ENCODE results near the gene TBL1Y.
A peak's percentile ranks its signal among the peaks of the same experiment; 100 is the strongest.

TBL1Y gene

DNA sequence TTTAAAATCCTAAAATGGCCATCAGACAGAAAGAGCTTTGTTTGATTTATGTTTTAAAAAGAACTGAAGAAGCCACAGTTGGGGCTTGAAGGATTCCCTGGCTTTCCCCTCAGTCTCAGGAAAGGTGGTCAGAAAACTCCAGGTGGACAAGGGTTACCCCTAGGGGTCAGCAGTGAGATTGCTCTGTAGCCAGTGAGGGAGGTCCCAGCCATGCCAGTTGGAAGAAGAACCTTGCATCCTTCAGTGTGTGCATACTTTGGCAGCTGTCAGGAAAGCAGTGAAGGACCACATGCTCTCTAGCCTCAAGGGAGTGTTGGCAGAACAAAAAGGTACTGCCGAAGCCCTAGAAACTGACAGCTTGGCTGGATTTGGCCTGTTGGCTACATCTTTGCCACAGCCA, 182.3 kb downstream of the TBL1Y start:
- DNase-seq: no peak

DNA sequence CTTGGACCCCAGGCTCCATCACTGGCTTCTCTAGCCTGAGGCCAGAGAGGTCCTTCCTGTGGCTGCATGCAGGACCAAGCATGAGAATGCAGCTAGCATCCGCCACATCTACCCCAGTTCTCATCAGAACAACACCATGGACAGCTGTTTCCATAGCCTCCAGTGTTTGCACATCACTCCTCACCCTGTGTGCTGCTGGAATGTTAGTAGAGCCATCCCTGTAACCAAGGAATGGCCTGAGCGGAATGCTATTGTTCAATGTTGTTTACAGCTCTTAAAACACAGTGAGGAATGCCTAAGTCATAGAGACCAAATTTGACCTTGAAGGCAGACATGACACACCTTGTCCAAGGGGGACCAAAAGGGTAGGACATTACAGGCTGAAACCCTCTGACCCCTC, 183.9 kb downstream of the TBL1Y start:
- no peak for DNase-seq

DNA sequence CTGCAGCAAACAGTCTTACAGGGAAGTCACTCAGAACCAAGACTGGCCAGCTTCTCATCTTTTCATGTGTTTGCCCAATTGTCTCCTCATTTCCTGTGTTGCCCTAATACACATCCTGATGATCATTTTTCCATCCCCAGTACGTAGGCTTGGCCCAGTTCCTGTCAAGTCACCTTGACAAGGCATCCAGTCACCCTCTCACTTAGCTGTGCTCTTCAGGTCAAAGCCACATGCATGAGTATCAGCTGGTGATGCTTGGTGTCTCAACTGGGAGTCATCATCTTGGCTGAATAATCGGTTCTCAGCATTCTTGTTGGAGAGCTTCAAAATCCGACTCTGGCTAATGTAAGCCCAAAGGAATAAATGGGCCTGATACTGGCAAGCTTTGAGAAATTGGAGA, 186.5 kb downstream of the TBL1Y start:
- DNase-seq: no peak

DNA sequence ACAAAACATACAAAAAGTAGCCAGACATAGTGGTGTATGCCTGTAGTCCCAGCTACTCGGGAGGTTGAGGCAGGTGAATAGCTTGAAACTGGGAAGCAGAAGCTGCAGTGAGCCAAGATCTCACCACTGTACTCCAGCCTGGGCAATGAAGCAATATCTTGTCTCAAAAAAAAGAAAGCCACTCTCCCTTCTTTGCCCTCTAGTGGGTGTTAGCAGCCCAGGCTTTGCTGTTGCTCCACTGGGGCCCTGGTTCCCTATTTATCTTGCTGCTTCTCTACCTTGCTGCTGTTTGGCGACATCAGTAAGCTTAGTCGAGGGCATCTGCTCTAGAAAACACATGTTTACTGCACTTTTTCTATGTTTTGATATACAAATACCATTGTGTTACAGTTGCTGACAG, 189.2 kb downstream of the TBL1Y start:
- DNase-seq: peak in 1 of 2 donors; percentile 19

DNA sequence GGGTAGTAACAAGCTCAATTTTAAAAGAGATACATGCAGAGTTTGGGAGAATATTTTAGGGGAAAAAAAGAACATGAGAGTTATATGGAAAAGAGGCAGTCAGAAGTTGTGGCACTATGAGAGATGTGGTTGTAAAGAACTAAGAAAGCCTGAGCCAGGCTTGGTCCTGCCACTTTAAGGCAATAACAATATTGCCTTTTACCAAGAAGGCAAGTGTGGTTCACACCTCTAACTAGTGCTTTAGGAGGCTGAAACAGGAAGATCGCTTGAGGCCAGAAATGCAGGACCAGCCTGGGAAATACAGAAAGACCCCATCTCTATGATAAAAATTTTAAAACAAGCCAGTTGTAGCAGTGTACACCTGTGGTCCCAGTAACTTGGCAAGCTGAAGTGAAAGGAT, 192.2 kb downstream of the TBL1Y start:
- no peak for DNase-seq

DNA sequence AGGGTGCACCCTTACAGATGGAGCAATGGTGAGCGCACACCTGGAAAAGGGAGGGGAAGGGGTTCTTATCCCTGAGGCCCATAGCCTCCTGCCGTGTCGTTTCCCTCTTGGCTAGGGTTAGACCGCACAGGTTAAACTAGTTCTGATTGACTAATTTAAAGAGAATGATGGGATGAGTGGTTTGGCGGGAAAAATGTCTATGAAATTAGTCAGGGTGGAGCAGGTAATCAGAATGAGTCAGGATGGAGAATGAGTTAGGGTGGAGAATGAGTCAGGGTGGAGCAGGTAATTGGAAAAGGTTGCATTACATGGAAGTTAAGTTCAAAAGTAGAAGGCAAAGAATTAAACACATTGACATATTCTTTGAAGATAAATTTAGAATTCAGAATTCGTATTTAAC, 196.7 kb downstream of the TBL1Y start:
- DNase-seq: no peak

DNA sequence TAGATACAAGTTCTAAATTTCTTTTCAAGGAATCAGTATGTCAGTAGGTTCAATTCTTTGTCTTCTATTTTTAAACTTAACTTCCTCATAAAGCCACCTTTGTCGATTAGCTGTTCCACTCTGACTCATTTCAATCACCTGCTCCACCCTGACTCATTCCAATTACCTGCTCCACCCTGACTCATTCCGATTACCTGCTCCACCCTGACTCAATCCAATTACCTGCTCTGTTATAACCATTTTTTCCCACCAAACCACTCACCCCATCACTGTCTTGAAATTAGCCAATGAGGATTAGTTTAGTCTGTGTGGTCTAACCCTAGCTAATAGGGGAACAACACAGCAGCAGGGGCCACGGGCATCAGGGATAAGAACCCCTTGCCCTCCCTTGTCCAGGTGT, 199.6 kb downstream of the TBL1Y start:
- DNase-seq: no peak

DNA sequence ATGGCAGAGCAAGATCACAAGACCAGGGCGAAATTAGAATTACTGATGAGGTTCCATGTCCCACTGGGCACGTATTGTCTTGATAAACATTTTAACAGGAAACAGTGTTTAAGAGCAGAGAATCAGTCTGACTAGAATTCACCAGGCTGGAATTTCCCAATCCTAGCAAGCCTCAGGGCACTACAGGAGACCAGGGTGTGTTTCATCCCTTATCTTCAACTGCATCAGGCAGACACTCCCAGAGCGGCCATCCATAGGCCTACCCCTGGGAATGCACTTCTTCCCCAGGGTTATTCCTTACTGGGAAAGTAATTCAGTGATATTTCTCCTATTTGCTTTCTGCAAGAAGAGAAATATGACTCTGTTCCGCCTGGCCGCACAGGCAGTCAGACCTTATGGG, 205.4 kb downstream of the TBL1Y start:
- DNase-seq: no peak

DNA sequence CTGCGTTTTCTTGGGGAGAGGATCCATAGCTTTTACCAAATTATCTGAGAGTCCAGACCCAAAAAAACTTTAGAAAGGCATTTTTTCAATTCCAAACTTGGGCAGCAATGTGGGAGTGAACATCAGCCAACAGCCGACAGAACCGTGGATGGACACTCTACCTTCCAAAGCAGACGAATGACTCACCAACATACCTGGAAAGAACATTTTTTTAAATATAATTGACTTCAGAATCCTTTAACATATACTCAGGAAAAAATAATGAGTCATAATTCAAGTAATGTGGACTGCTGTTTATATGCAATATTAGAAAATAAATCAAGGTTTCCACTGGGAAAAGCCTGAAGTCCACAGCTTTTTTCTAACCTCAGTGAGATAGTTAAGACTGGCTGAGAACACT, 211.7 kb downstream of the TBL1Y start:
- DNase-seq: no peak

DNA sequence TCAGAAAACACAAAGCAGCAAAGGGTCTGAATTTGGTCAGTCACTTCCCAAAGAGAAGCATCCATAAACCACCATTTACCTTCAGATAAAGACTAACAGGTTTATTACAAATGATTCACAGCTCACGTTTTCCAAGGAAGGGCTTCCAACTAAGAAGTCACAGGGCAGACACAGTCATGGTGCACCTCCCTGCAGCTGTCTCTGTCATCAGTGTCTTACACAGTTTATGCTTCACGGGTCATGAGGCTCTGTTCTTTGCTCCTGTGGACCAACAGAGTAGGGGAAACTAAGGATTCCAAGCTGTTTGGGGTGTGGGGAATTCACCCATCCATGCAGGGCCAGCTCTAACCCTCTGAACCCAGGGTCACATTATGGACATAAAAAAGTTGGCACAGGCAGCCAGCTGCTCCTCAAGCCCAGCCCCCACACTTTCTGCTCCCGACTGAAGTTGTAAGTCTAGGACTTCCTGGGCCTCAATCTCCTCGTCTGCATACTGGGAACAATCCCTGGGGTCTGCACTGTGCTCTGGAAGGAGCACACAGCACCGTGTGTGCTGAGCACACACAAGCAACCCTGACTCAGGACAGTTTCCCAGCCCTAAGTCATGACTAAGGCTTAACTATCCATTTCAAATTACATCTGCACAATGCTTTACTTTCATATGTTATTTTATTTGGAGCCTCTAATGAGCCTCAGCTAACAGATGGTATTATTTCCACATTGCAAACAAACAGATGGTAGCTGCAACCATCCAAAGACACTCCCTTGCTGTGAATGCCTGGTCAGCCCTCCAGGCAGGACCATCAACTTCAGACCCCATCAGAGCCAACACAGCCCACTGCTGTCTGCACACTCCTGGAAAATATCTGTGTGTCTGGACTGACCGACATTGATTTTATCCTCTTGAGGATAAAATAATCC, 214.9 kb downstream of the TBL1Y start:
- DNase-seq: no peak

DNA sequence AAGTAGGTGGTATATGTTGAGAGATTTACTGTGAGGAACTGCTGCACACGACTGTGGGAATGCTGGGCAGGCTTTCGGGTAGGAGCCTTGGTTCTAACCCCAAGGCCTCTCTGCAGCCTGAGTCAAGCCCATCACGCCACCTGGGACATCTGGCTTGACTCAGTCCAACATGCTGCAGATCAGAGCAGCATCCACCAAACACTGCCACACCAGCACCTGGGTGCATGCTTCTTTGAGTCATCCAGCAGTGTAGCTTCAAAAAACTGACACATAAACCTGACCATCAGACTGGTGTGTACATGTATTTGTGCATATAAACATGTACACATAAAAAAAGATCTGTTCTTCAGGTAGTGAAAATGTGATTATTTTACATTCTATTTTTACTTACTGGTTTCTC, 217.7 kb downstream of the TBL1Y start:
- DNase-seq: no peak

Data from CD4-positive, alpha-beta T cell treated with Interleukin-1 beta for 1 hour (primary cell).